ENCODE results near the gene FPGS.

- TF ChIP-seq POLR2AphosphoS5 (IDR thresholded peaks at IDR 0.05; ENCODE audit: borderline replicate concordance, low read depth, low read length): no peak
- TF ChIP-seq EZH2 (IDR thresholded peaks at IDR 0.05): no peak
Observed at GRCh38 chr9:127857278-127857677, 54.6 kb downstream of the FPGS start.
